GM18505 (cell line): ENCODE data around the gene PARP12.

Experiments
- ATAC-seq: cut with Tn5 transposase; IDR thresholded peaks from one replicate; pipeline ENCODE4 v1.9.1; 2021; ENCODE audit not compliant: unreplicated experiment
- POLR2A ChIP-seq: IDR thresholded peaks from 4 replicates; pipeline ENCODE4 v1.6.1; 2011; ENCODE audit warnings: borderline replicate concordance; ENCODE audit not compliant: insufficient read depth, insufficient read length; ENCODE audit errors: extremely low read depth

Gene PARP12

GRCh38 chr7:139976838-139977656, 85.7 kb downstream of the PARP12 start:
- no peak for TF ChIP-seq POLR2A

GRCh38 chr7:139976055-139976837, 86.5 kb downstream of the PARP12 start:
- TF ChIP-seq POLR2A = no peak
- no peak for ATAC-seq

More at GRCh38 chr7:139976838-139977656, 85.7 kb downstream of the PARP12 start:
- no peak for ATAC-seq

- no peak for TF ChIP-seq POLR2A
- no peak for ATAC-seq
Observed at GRCh38 chr7:139974179-139974811, 88.5 kb downstream of the PARP12 start.
